Measurements from ENCODE around the gene TKT.

The TKT gene

GRCh38 chr3:53264718-53265117 is 8.9 kb upstream of the TKT start:
- TF ChIP-seq, protein P1, sequence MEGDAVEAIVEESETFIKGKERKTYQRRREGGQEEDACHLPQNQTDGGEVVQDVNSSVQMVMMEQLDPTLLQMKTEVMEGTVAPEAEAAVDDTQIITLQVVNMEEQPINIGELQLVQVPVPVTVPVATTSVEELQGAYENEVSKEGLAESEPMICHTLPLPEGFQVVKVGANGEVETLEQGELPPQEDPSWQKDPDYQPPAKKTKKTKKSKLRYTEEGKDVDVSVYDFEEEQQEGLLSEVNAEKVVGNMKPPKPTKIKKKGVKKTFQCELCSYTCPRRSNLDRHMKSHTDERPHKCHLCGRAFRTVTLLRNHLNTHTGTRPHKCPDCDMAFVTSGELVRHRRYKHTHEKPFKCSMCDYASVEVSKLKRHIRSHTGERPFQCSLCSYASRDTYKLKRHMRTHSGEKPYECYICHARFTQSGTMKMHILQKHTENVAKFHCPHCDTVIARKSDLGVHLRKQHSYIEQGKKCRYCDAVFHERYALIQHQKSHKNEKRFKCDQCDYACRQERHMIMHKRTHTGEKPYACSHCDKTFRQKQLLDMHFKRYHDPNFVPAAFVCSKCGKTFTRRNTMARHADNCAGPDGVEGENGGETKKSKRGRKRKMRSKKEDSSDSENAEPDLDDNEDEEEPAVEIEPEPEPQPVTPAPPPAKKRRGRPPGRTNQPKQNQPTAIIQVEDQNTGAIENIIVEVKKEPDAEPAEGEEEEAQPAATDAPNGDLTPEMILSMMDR (IDR thresholded peaks at IDR 0.05; ENCODE audit: low read depth, low read length, missing control alignments), result no peak
- in situ Hi-C loops (cut with HindIII; ENCODE audit: low pct_ligation_motif_present, low sequenced_read_pairs), result no loop called here
- H3K36me3 ChIP-seq (replicated peaks), result no peaks in the 10 kb centered on the region
- H3K27ac ChIP-seq, result no peak overlapping the region
- H3K4me3 ChIP-seq (ENCODE audit: low read depth, low read length), result no peak overlapping the region
- DNase-seq, result no peak
- no peaks in the 10 kb centered on the region for H3K27me3 ChIP-seq (replicated peaks)

DNA sequence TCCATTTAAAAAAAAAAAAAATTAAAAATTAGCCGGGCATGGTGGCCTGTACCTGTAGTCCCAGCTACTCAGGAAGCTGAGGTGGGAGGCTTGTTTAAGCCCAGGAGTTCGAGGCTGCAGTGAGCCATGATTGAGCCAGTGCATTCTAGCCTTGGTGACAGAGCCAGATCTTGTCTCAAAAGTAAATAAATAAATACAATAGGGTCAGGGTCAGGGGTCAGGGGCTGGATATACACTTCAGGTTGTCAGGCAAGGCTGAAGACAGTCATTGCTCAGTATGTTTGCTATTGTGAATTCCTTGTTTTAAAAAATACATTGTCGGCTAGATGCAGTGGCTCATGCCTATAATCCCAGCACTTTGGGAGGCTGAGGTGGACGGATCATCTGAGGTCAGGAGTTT is 8.1 kb upstream of the TKT start:
- in situ Hi-C loops (cut with HindIII; ENCODE audit: low pct_ligation_motif_present, low sequenced_read_pairs), result no loop called here
- no peaks in the 10 kb centered on the region for H3K36me3 ChIP-seq (replicated peaks)
- TF ChIP-seq, protein P1 (IDR thresholded peaks at IDR 0.05; ENCODE audit: low read depth, low read length, missing control alignments), result no peak
- no peak overlapping the region for H3K4me3 ChIP-seq (ENCODE audit: low read depth, low read length)
- H3K27ac ChIP-seq, result no peak overlapping the region
- no peaks in the 10 kb centered on the region for H3K27me3 ChIP-seq (replicated peaks)
- no peak for DNase-seq

DNA sequence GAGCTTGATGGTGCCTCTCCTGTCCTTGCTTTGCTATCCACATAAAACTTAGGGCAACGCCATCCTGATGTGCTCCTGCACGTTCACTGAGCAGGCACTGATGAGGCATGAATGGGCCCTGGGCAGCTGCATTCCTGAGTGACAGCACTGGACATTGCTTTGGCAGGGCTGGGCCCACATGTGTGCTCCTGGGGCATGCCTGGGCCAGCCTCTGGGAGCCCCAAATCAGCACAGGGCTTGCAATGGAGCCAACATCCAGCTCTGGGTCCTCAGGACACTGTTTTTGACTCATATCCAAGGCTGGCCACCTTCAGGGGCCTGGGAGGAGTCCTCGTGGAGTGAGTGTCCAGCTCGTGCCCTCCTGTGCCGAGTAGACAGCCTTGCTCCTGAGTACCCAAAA is 5.9 kb upstream of the TKT start:
- H3K27ac ChIP-seq, result no peak overlapping the region
- H3K4me3 ChIP-seq (ENCODE audit: low read depth, low read length), result no peak overlapping the region
- H3K36me3 ChIP-seq (replicated peaks), result no peaks in the 10 kb centered on the region
- TF ChIP-seq, protein P1 (IDR thresholded peaks at IDR 0.05; ENCODE audit: low read depth, low read length, missing control alignments), result no peak
- in situ Hi-C loops (cut with HindIII; ENCODE audit: low pct_ligation_motif_present, low sequenced_read_pairs), result no loop called here
- H3K27me3 ChIP-seq (replicated peaks), result no peaks in the 10 kb centered on the region
- DNase-seq, result no peak

- Histone ChIP-seq H3K4me3 (ENCODE audit: low read depth, low read length) (no peak overlapping the region), H3K36me3 (replicated peaks) (no peaks in the 10 kb centered on the region), H3K27ac (no peak overlapping the region), H3K27me3 (replicated peaks) (no peaks in the 10 kb centered on the region)
- TF ChIP-seq, protein P1 (IDR thresholded peaks at IDR 0.05; ENCODE audit: low read depth, low read length, missing control alignments), result no peak
- in situ Hi-C loops (cut with HindIII; ENCODE audit: low pct_ligation_motif_present, low sequenced_read_pairs), result no loop called here
- DNase-seq, result no peak
Observed at GRCh38 chr3:53260286-53260785, 4.5 kb upstream of the TKT start.

- H3K27ac ChIP-seq, result no peak overlapping the region
- no peaks in the 10 kb centered on the region for H3K27me3 ChIP-seq (replicated peaks)
- no peak for DNase-seq
- H3K36me3 ChIP-seq (replicated peaks), result no peaks in the 10 kb centered on the region
- in situ Hi-C loops (cut with HindIII; ENCODE audit: low pct_ligation_motif_present, low sequenced_read_pairs), result no loop called here
- H3K4me3 ChIP-seq (ENCODE audit: low read depth, low read length), result no peak overlapping the region
- TF ChIP-seq, protein P1 (IDR thresholded peaks at IDR 0.05; ENCODE audit: low read depth, low read length, missing control alignments), result no peak
Observed at GRCh38 chr3:53259427-53260259, 3.8 kb upstream of the TKT start.
